HepG2 (cell line): ENCODE data around the gene PIF1. TPM values are rescaled to one million over a fixed set of nuclear protein-coding genes. Genes with fewer than 3 reads are reported as not detected.

Experiments
- ATAC-seq: fragments of 200-7000 bp; cut with Tn5 transposase; 3 replicates; pipeline ENCODE4 v1.9.1; 2020; ENCODE audit warnings: mild to moderate bottlenecking, moderate library complexity
- BruUV-seq: library from RNA; stranded (reverse); fragments of 400-500 nt; replicated peaks from 2 replicates; lab custom pipeline; 2021; lab: Mats Ljungman, UMichigan
- CTCF ChIA-PET: fragments of 300-600 bp; formaldehyde crosslinking; extraction: SDS; loops from one replicate; lab custom pipeline; 2021; ENCODE audit warnings: low total read pairs, inconsistent platforms, low intra/inter-chr PET ratio; lab: Yijun Ruan, JAX
- POLR2A ChIA-PET: fragments of 350-600 bp; sonication (Branson Sonifier 250); formaldehyde crosslinking; loops from one replicate; lab custom pipeline; 2020; ENCODE audit warnings: antibody characterized with exemption, inconsistent platforms; lab: Yijun Ruan, JAX
- DNase-seq: peaks from one replicate; pipeline ENCODE4 v3.0.0-alpha.2; 2015; ENCODE audit warnings: low spot score
- FAIRE-seq: peaks from 3 replicates; lab custom pipeline; 2011; peaks lifted over from hg19 to GRCh38; lab: Jason Lieb, UNC
- H2AFZ ChIP-seq: one replicate; pipeline ENCODE4 v1.6.1; 2011; ENCODE audit warnings: low read length, inconsistent platforms
- H3K27ac ChIP-seq: fragments of 300-600 bp; 3 replicates; pipeline ENCODE4 v1.8.0; 2011; ENCODE audit warnings: mixed run types, mild to moderate bottlenecking, mixed read lengths, low read length, inconsistent platforms; ENCODE audit not compliant: insufficient read depth; ENCODE audit errors: extremely low read length
- H3K27me3 ChIP-seq, 2 experiments: fragments of 200-600 bp in 1 of 2; 2 replicates in 1 of 2; 3 replicates in 1 of 2; pipeline versions ENCODE4 v1.6.0 to v1.8.0; 2011; ENCODE audit warnings: low read length in 2 of 2, mild to moderate bottlenecking in 2 of 2, moderate library complexity in 2 of 2, inconsistent platforms in 1 of 2; ENCODE audit not compliant: insufficient read depth in 2 of 2, control insufficient read depth in 1 of 2
- H3K36me3 ChIP-seq, 2 experiments: fragments of 200-600 bp in 1 of 2; replicated peaks in 1 of 2; 2 replicates in 1 of 2; 3 replicates in 1 of 2; pipeline versions ENCODE4 v1.5.1 to v1.8.0; 2011; ENCODE audit warnings: low read length in 2 of 2, inconsistent platforms in 1 of 2; ENCODE audit not compliant: insufficient read depth in 2 of 2, control insufficient read depth in 1 of 2
- H3K4me1 ChIP-seq: 2 replicates; pipeline ENCODE4 v1.5.1; 2012; ENCODE audit warnings: low read length, inconsistent platforms; ENCODE audit not compliant: insufficient read depth
- H3K4me2 ChIP-seq: 2 replicates; pipeline ENCODE4 v1.6.0; 2011; ENCODE audit warnings: low read depth, low read length, inconsistent platforms
- H3K4me3 ChIP-seq, 3 experiments: fragments of 200-600 bp in 1 of 3; sonication (generic), shearing (Covaris generic) in 1 of 3; replicated peaks in 1 of 3; 2 replicates each; pipeline ENCODE4 v1.5.1; 2011 to 2016; ENCODE audit warnings: low read length in 3 of 3, inconsistent platforms in 2 of 3, low read depth in 2 of 3, mild to moderate bottlenecking in 2 of 3, control low read depth in 1 of 3, mixed read lengths in 1 of 3; ENCODE audit not compliant: insufficient read depth in 1 of 3
- H3K79me2 ChIP-seq: one replicate; pipeline ENCODE4 v1.6.1; 2011; ENCODE audit warnings: low read length, inconsistent platforms; ENCODE audit not compliant: insufficient read depth
- H3K9ac ChIP-seq: 2 replicates; pipeline ENCODE4 v1.6.0; 2011; ENCODE audit warnings: mild to moderate bottlenecking, low read depth, low read length, inconsistent platforms; ENCODE audit not compliant: insufficient read depth
- H3K9me3 ChIP-seq: 2 replicates; pipeline ENCODE4 v1.5.1; 2012; ENCODE audit warnings: mild to moderate bottlenecking, low read length
- H4K20me1 ChIP-seq: 2 replicates; pipeline ENCODE4 v1.6.0; 2011; ENCODE audit warnings: inconsistent platforms, mild to moderate bottlenecking, low read length, moderate library complexity; ENCODE audit not compliant: insufficient read depth
- CBFB ChIP-seq: sonication (generic); formaldehyde crosslinking; IDR thresholded peaks from 2 replicates; pipeline ENCODE4 v1.4.0; 2020; ENCODE audit warnings: missing genetic modification reagents
- GABPA ChIP-seq, 2 experiments: IDR thresholded peaks; 2 replicates each; pipeline ENCODE4 v1.6.1; 2011 to 2016; ENCODE audit warnings: low read depth in 2 of 2, low read length in 1 of 2, missing biosample characterization in 1 of 2, missing genetic modification characterization in 1 of 2
- KMT2B ChIP-seq: IDR thresholded peaks from 2 replicates; pipeline ENCODE4 v1.6.1; 2016; ENCODE audit warnings: missing genetic modification reagents, missing compliant biosample characterization
- MIXL1 ChIP-seq: IDR thresholded peaks from 2 replicates; pipeline ENCODE4 v1.6.1; 2016
- PRMT3 ChIP-seq: sonication (generic); formaldehyde crosslinking; IDR thresholded peaks from 2 replicates; pipeline ENCODE4 v1.8.1; 2022; ENCODE audit warnings: low read depth, mild to moderate bottlenecking, moderate library complexity, missing genetic modification reagents, borderline replicate concordance
- ZBTB20 ChIP-seq: sonication (generic); formaldehyde crosslinking; IDR thresholded peaks from 2 replicates; pipeline ENCODE4 v1.8.1; 2023; ENCODE audit warnings: missing genetic modification reagents, low read depth, mild to moderate bottlenecking, borderline replicate concordance
- ZNF180 ChIP-seq: sonication (generic); formaldehyde crosslinking; IDR thresholded peaks from 2 replicates; pipeline ENCODE4 v1.4.0; 2020; ENCODE audit warnings: low read depth, missing genetic modification reagents, borderline replicate concordance
- ZNF235 ChIP-seq: sonication (generic); formaldehyde crosslinking; IDR thresholded peaks from 2 replicates; pipeline ENCODE4 v1.8.1; 2023; ENCODE audit warnings: mild to moderate bottlenecking, missing genetic modification reagents, borderline replicate concordance
- ZNF382 ChIP-seq: sonication (generic); formaldehyde crosslinking; IDR thresholded peaks from 2 replicates; pipeline ENCODE4 v1.5.0; 2020; ENCODE audit warnings: missing genetic modification reagents, mild to moderate bottlenecking, borderline replicate concordance
- ZNF607 ChIP-seq: sonication (generic); formaldehyde crosslinking; IDR thresholded peaks from 2 replicates; pipeline ENCODE4 v1.5.1; 2020; ENCODE audit warnings: missing genetic modification reagents, mild to moderate bottlenecking, borderline replicate concordance
- ZNF629 ChIP-seq: sonication (generic); formaldehyde crosslinking; conservative IDR thresholded peaks from 2 replicates; pipeline ENCODE4 v1.5.0; 2020; ENCODE audit warnings: missing genetic modification reagents
- ZNF703 ChIP-seq: sonication (generic); formaldehyde crosslinking; IDR thresholded peaks from 2 replicates; pipeline ENCODE4 v1.5.1; 2020; ENCODE audit warnings: missing genetic modification reagents, mild to moderate bottlenecking, moderate library complexity, borderline replicate concordance
- WGBS: methylation state at CpG from one replicate; pipeline ENCODE4 v1.1.6; 2017; ENCODE audit warnings: low lambda C conversion rate; 5-methylcytosine and 5-hydroxymethylcytosine counted together
- in situ Hi-C: cut with HindIII; loops from 2 replicates; pipeline ENCODE4 v1.10.0; 2017; ENCODE audit warnings: low pct_unique_long_range_greater_than_20kb; ENCODE audit not compliant: extremely low pct_ligation_motif_present
- intact Hi-C: fragments of 100-400 bp; cut with micrococcal nuclease; formaldehyde crosslinking; loops from one replicate; pipeline ENCODE4 v1.10.0; 2022; ENCODE audit not compliant: unreplicated experiment
- polyA plus RNA-seq, 8 experiments: library from polyadenylated mRNA; depleted of rRNA in 3 of 8; stranded (reverse) in 7 of 8; unstranded in 1 of 8; fragments of >200 nt; fragmentation: Illumina TruSeq in 4 of 8; extraction: Trizol in 4 of 8; gene quantifications; 2 replicates each; pipeline versions ENCODE4 v1.2.1 to v1.2.3, GENCODE V29; 2011 to 2016; ENCODE audit warnings: low read depth in 4 of 8, missing spikeins in 1 of 8, mixed read lengths in 1 of 8; ENCODE audit not compliant: insufficient read depth in 1 of 8
- total RNA-seq, 5 experiments: library from RNA; depleted of rRNA; stranded (reverse); fragments of >200 nt; fragmentation: Illumina TruSeq; extraction: Trizol; gene quantifications; 2 replicates each; pipeline ENCODE4 v1.2.3, GENCODE V29; 2016; ENCODE audit warnings: low read depth in 1 of 5
- TF ChIP-seq, protein P1 (sequence below): sonication (generic); formaldehyde crosslinking; IDR thresholded peaks from 2 replicates; pipeline ENCODE4 v1.8.0; 2022; ENCODE audit warnings: mild to moderate bottlenecking, missing genetic modification reagents
- TF ChIP-seq, protein P2 (sequence below): sonication (generic); formaldehyde crosslinking; IDR thresholded peaks from 2 replicates; pipeline ENCODE4; 2020; ENCODE audit warnings: missing genetic modification reagents, mild to moderate bottlenecking, borderline replicate concordance
- TF ChIP-seq, protein P3 (sequence below): sonication (generic); formaldehyde crosslinking; IDR thresholded peaks from 2 replicates; pipeline ENCODE4 v1.4.0; 2020; ENCODE audit warnings: missing genetic modification reagents

PIF1 gene
- total and polyA plus RNA-seq, 2 of the 13 experiments (the other 11 are each of a cell fraction or from before 2014, with no cell fraction given): 18.5 to 19.7 TPM

- ATAC-seq: no peak
- WGBS: 91% methylated on average over 3 of the region's 3 CpGs
- in situ Hi-C loops: no loop called here
- FAIRE-seq: no peak
- Histone ChIP-seq H3K9me3 (no peaks in the 10 kb centered on the region), H3K27me3 (no peaks in the 10 kb centered on the region), H3K27ac (no peak overlapping the region), H3K79me2 (no peaks in the 10 kb centered on the region), H3K4me3 (no peak overlapping the region), H3K4me1 (peaks cover 60% of the 10 kb centered on the region), H3K4me2 (no peak overlapping the region), H3K9ac (no peak overlapping the region), H2AFZ (no peak overlapping the region), H3K36me3 (peaks cover 6 to 19% of the 10 kb centered on the region in 2 experiments; a peak in 3 of 5 replicates), H4K20me1 (no peaks in the 10 kb centered on the region)
- POLR2A ChIA-PET: no interaction called here
- CTCF ChIA-PET: no interaction called here
- intact Hi-C loops: no loop called here
- DNase-seq: no peak
- no TSS peak for BruUV-seq
- TF ChIP-seq ZNF180 (CRISPR knock-in tag): no peak
- no peak for TF ChIP-seq ZNF382 (CRISPR knock-in tag)
- no peak for TF ChIP-seq ZNF607 (CRISPR knock-in tag)
- no peak for TF ChIP-seq GABPA (IDR thresholded peaks at IDR 0.05; ENCODE audit: low read depth, low read length)
- no peak for TF ChIP-seq GABPA (CRISPR knock-in tag; IDR thresholded peaks at IDR 0.05; ENCODE audit: low read depth)
- TF ChIP-seq, protein P1, sequence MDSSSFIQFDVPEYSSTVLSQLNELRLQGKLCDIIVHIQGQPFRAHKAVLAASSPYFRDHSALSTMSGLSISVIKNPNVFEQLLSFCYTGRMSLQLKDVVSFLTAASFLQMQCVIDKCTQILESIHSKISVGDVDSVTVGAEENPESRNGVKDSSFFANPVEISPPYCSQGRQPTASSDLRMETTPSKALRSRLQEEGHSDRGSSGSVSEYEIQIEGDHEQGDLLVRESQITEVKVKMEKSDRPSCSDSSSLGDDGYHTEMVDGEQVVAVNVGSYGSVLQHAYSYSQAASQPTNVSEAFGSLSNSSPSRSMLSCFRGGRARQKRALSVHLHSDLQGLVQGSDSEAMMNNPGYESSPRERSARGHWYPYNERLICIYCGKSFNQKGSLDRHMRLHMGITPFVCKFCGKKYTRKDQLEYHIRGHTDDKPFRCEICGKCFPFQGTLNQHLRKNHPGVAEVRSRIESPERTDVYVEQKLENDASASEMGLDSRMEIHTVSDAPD (CRISPR knock-in tag): no peak
- TF ChIP-seq PRMT3 (CRISPR knock-in tag): no peak
- no peak for TF ChIP-seq ZNF629 (CRISPR knock-in tag)
- TF ChIP-seq, protein P2, sequence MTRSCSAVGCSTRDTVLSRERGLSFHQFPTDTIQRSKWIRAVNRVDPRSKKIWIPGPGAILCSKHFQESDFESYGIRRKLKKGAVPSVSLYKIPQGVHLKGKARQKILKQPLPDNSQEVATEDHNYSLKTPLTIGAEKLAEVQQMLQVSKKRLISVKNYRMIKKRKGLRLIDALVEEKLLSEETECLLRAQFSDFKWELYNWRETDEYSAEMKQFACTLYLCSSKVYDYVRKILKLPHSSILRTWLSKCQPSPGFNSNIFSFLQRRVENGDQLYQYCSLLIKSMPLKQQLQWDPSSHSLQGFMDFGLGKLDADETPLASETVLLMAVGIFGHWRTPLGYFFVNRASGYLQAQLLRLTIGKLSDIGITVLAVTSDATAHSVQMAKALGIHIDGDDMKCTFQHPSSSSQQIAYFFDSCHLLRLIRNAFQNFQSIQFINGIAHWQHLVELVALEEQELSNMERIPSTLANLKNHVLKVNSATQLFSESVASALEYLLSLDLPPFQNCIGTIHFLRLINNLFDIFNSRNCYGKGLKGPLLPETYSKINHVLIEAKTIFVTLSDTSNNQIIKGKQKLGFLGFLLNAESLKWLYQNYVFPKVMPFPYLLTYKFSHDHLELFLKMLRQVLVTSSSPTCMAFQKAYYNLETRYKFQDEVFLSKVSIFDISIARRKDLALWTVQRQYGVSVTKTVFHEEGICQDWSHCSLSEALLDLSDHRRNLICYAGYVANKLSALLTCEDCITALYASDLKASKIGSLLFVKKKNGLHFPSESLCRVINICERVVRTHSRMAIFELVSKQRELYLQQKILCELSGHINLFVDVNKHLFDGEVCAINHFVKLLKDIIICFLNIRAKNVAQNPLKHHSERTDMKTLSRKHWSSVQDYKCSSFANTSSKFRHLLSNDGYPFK (CRISPR knock-in tag): no peak
- no peak for TF ChIP-seq ZBTB20 (CRISPR knock-in tag)
- no peak for TF ChIP-seq KMT2B
- TF ChIP-seq CBFB (CRISPR knock-in tag): no peak
- no peak for TF ChIP-seq ZNF235 (CRISPR knock-in tag)
- no peak for TF ChIP-seq ZNF703
- TF ChIP-seq MIXL1 (CRISPR knock-in tag): no peak
- TF ChIP-seq, protein P3, sequence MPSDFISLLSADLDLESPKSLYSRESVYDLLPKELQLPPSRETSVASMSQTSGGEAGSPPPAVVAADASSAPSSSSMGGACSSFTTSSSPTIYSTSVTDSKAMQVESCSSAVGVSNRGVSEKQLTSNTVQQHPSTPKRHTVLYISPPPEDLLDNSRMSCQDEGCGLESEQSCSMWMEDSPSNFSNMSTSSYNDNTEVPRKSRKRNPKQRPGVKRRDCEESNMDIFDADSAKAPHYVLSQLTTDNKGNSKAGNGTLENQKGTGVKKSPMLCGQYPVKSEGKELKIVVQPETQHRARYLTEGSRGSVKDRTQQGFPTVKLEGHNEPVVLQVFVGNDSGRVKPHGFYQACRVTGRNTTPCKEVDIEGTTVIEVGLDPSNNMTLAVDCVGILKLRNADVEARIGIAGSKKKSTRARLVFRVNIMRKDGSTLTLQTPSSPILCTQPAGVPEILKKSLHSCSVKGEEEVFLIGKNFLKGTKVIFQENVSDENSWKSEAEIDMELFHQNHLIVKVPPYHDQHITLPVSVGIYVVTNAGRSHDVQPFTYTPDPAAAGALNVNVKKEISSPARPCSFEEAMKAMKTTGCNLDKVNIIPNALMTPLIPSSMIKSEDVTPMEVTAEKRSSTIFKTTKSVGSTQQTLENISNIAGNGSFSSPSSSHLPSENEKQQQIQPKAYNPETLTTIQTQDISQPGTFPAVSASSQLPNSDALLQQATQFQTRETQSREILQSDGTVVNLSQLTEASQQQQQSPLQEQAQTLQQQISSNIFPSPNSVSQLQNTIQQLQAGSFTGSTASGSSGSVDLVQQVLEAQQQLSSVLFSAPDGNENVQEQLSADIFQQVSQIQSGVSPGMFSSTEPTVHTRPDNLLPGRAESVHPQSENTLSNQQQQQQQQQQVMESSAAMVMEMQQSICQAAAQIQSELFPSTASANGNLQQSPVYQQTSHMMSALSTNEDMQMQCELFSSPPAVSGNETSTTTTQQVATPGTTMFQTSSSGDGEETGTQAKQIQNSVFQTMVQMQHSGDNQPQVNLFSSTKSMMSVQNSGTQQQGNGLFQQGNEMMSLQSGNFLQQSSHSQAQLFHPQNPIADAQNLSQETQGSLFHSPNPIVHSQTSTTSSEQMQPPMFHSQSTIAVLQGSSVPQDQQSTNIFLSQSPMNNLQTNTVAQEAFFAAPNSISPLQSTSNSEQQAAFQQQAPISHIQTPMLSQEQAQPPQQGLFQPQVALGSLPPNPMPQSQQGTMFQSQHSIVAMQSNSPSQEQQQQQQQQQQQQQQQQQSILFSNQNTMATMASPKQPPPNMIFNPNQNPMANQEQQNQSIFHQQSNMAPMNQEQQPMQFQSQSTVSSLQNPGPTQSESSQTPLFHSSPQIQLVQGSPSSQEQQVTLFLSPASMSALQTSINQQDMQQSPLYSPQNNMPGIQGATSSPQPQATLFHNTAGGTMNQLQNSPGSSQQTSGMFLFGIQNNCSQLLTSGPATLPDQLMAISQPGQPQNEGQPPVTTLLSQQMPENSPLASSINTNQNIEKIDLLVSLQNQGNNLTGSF: no peak
Measured at GRCh38 chr15:64847016-64847415, 21.6 kb upstream of the PIF1 start.
